IPS DF 6.9 (cell line): Measurements from ENCODE around the gene FRMD4B.

Experiments
- DNase-seq: peaks from one replicate; pipeline ENCODE4 v3.0.0-alpha.2; 2013; ENCODE audit warnings: low read depth, low spot score
- H3K27ac ChIP-seq: one replicate; pipeline ENCODE4 v1.5.1; 2013; ENCODE audit warnings: low read length, control low read depth
- H3K27me3 ChIP-seq: 2 replicates; pipeline ENCODE4 v1.6.1; 2013; ENCODE audit warnings: mild to moderate bottlenecking, low read length; ENCODE audit not compliant: control insufficient read depth, insufficient read depth
- H3K36me3 ChIP-seq: 2 replicates; pipeline ENCODE4 v1.6.1; 2013; ENCODE audit warnings: low read length; ENCODE audit not compliant: control insufficient read depth, insufficient read depth
- H3K4me1 ChIP-seq: 2 replicates; pipeline ENCODE4 v1.6.1; 2013; ENCODE audit warnings: low read length; ENCODE audit not compliant: control insufficient read depth, insufficient read depth
- H3K4me3 ChIP-seq: 2 replicates; pipeline ENCODE4 v1.5.1; 2013; ENCODE audit warnings: mild to moderate bottlenecking, low read length
- H3K9me3 ChIP-seq: 2 replicates; pipeline ENCODE4 v1.6.1; 2013; ENCODE audit warnings: low read length, inconsistent platforms; ENCODE audit not compliant: control insufficient read depth, insufficient read depth
- WGBS: extraction: QIAGEN DNeasy Blood & Tissue Kit; methylation state at CpG from one replicate; pipeline ENCODE4 v1.1.7; 2013; ENCODE audit warnings: mixed read lengths, missing lambda C conversion rate; ENCODE audit not compliant: insufficient read length, insufficient coverage; 5-methylcytosine and 5-hydroxymethylcytosine counted together

The FRMD4B gene

DNA sequence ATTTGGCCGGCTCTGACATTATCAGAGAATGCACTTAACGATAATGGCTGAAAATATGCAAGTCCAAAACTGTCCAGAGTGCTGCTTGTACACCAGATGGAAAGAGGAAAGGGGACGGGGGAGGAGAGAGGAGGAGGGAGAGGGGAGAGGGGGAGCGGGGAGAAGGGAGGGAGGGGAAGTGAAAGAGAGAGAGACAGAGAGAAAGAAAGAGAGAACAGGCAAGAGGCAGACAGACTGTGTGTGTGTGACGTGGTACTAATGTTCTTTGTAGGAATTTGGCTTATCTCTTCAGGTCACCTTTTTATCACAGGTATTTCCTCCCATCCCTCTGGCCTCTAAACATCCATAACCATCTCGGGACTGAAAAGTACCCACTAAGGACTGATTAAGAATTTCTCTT is 188.4 kb downstream of the FRMD4B start:
- Histone ChIP-seq H3K4me1 (no peaks in the 10 kb centered on the region; the same call in 1 of the 2 replicates), H3K27me3 (no peaks in the 10 kb centered on the region), H3K4me3 (no peak overlapping the region), H3K27ac (no peak overlapping the region), H3K9me3 (no peaks in the 10 kb centered on the region), H3K36me3 (no peaks in the 10 kb centered on the region)
- no peak for DNase-seq
- no CpG with 5 or more reads among the region's 6 CpGs for WGBS

DNA sequence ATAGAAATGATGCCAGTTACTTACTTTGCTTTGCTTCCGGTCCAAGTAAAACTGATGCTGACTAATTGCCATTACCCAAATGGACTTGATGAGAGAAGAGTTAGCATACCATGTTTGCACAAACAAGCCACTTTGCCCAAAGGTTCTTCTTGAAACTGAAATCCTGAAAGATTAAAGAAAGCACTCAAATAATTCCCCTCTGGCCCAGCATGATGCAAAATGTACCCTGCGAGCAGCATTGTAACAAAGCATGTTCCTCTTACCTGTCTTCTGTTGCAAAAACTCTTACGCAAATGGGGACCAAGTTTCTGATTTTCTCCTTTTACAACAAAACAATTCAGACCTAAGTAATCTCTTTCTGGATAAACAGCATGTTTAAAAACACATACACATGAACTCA is 189.0 kb downstream of the FRMD4B start:
- no peaks in the 10 kb centered on the region for H3K27me3 ChIP-seq
- H3K36me3 ChIP-seq = no peaks in the 10 kb centered on the region
- H3K4me3 ChIP-seq = no peak overlapping the region
- no peak for DNase-seq
- H3K4me1 ChIP-seq = no peaks in the 10 kb centered on the region; the same call in 1 of the 2 replicates
- WGBS = no CpG with 5 or more reads among the region's 3 CpGs
- no peak overlapping the region for H3K27ac ChIP-seq
- H3K9me3 ChIP-seq = no peaks in the 10 kb centered on the region

DNA sequence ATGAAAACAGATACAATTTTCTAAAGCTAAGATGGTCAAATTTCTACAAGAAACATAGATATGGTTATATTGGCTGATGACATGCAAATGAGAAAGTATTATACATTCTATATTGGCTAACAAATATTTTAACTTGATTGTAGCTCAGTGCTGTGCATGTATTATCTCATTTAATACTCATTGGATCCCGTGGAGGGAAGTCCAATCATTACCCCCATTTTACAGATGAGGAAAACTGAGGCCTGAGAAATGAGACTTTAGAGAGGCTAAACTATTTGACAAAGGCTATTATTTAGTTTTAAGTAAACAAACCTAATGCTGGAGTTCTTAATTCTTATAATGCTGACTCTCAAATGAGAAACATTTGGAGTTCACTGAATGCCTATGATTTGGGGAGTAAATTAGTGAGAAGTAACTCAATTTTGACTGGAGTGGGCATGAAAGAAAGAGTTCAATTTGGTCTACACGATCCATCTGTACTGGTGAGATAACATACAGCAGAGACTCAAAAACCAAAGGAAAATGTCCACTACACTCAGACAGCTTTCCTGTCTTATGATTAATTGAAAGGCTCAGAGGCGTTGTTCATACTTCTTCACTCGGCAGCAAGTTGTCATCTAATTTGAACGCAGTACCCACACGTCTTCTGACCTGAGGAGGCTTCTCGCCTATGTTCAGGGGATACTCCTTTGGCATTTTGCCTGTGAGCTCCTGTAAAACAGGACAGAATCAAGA is 191.3 kb downstream of the FRMD4B start:
- Histone ChIP-seq H3K27me3 (no peaks in the 10 kb centered on the region), H3K4me1 (no peaks in the 10 kb centered on the region; the same call in 1 of the 2 replicates), H3K27ac (no peak overlapping the region), H3K4me3 (no peak overlapping the region), H3K9me3 (no peaks in the 10 kb centered on the region), H3K36me3 (no peaks in the 10 kb centered on the region)
- no CpG with 5 or more reads among the region's 7 CpGs for WGBS
- no peak for DNase-seq

DNA sequence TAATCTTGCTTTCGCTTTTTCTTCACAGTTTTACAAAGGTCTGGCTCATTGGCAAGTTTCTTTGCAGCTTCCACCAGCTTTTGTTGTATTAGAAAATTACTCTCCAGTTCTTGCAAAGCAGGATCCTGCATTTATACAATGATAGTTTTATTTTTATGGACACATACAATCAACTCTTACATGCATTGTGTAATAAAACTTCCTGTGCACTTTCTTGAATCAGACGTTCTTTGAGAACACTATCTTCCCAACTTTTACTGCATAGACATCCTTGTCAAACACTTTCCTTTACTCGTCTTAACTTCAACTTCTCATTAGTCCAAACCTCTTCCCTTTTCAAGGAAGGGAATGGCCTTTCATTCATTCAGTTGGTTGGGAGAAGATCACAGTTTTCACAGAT is 192.1 kb downstream of the FRMD4B start:
- Histone ChIP-seq H3K27ac (no peak overlapping the region), H3K9me3 (no peaks in the 10 kb centered on the region), H3K27me3 (no peaks in the 10 kb centered on the region), H3K36me3 (no peaks in the 10 kb centered on the region), H3K4me3 (no peak overlapping the region), H3K4me1 (no peaks in the 10 kb centered on the region; the same call in 1 of the 2 replicates)
- no peak for DNase-seq
- 100% methylated on average over 1 of the region's 3 CpGs for WGBS

DNA sequence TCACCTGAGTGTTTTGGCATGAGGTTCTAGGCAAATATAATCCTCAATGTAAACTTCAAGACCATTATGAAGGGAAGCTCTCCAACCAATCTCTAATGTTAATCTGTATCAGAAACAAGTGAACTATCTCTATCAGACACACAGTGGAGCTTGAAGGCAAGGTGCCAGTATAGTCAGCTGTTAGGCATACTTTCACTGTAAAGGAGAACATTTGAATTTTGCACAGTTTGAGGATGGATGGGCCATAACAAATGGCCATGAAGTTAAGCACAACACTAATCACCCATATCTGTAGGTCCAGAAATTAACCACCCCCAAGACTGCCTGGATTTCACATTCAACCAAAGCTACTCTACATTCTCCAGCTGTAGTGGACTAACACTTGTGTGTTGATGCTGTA is 194.4 kb downstream of the FRMD4B start:
- Histone ChIP-seq H3K4me1 (no peaks in the 10 kb centered on the region), H3K27ac (no peak overlapping the region), H3K4me3 (no peak overlapping the region), H3K9me3 (no peaks in the 10 kb centered on the region), H3K36me3 (no peaks in the 10 kb centered on the region), H3K27me3 (no peaks in the 10 kb centered on the region)
- DNase-seq = no peak

DNA sequence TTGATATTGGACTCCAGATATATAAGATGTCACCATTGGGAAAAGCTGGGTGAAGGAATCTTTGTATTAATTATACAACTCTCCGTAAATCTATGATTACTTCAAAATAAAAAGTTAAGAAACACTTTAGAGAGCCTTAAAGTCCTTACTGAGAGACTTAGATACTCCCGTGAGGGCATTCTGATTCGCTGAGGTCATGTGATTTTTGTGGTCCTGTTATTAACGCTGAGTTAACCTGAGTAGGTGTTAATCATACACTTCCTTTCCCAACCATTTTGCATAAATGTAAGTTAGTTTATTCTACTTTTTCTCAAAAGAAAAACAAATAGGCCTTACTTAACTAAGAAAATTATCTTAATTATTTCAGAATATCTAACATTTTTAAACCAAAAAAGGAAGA is 196.4 kb downstream of the FRMD4B start:
- H3K4me3 ChIP-seq = no peak overlapping the region
- H3K27me3 ChIP-seq = no peaks in the 10 kb centered on the region
- WGBS = no CpG with 5 or more reads among the region's 4 CpGs
- H3K27ac ChIP-seq = no peak overlapping the region
- H3K36me3 ChIP-seq = no peaks in the 10 kb centered on the region
- no peaks in the 10 kb centered on the region for H3K9me3 ChIP-seq
- no peaks in the 10 kb centered on the region for H3K4me1 ChIP-seq
- no peak for DNase-seq

DNA sequence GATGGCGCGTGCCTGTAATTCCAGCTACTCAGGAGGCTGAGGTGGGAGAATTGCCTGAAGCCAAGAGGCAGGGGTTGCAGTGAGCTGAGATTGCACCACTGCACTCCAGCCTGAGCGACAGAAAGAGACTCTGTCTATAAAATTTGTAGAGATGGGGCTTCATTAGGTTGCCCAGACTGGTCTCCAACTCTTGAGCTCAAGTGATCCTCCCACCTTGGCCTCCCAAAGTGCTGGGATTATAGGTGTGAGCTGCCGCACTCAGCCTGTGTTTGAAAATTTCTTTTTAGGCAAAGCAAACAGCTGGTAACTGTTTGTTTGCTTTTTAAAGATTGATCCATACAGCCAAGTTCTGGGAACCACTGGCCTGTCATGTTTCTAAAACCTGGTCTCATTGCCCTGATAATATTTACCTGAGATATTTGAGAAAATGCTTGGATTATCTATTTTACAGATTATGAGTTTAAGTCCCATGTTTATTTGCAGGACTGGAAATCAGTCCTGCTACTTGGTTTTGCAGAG is 199.3 kb downstream of the FRMD4B start:
- H3K4me3 ChIP-seq = no peak overlapping the region
- no peaks in the 10 kb centered on the region for H3K36me3 ChIP-seq
- no peaks in the 10 kb centered on the region for H3K4me1 ChIP-seq
- no peaks in the 10 kb centered on the region for H3K9me3 ChIP-seq
- whole genome bisulfite sequencing = no CpG with 5 or more reads among the region's 4 CpGs
- no peak for DNase-seq
- H3K27ac ChIP-seq = no peak overlapping the region
- no peaks in the 10 kb centered on the region for H3K27me3 ChIP-seq

DNA sequence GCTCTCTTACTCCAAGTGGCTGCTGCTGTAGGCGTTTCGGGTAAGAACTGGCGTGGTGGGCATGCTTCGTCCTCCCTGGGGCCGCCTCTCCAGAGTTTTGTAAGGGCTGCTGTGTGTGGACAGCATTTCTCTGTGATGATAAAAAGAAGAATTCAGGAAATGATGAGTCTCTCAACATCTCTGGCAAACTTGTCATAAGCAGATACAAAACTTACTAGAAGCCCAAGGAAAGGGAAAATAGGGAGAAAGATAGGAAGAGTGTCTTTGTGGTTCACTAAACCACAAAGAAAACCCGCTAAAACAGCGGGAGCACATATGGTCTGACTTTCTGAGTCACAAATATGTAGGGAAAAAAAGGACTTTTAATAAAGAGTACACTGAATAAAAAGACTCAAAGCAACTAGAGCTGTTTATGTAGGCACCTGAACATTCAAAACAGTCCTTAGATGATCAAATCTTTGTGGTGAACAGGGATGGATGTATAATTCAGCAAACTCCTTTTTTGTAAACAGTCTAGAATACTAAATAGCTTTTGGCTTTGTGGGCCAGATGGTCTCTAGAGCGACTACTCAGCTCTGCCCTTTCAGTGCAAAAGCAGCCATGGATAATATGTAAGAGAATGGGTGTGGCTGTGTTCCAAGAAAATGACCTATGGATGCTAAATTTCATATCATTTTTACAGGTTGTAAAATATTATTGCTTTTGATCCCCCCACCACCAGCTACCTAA is 203.1 kb downstream of the FRMD4B start:
- Histone ChIP-seq H3K4me3 (no peak overlapping the region), H3K27me3 (no peaks in the 10 kb centered on the region), H3K36me3 (no peaks in the 10 kb centered on the region), H3K9me3 (no peaks in the 10 kb centered on the region), H3K27ac (no peak overlapping the region), H3K4me1 (0 out of 2 replicates have a peak, but pooled peaks cover 2% of the 10 kb centered on the region)
- WGBS = no CpG with 5 or more reads among the region's 8 CpGs
- no peak for DNase-seq

DNA sequence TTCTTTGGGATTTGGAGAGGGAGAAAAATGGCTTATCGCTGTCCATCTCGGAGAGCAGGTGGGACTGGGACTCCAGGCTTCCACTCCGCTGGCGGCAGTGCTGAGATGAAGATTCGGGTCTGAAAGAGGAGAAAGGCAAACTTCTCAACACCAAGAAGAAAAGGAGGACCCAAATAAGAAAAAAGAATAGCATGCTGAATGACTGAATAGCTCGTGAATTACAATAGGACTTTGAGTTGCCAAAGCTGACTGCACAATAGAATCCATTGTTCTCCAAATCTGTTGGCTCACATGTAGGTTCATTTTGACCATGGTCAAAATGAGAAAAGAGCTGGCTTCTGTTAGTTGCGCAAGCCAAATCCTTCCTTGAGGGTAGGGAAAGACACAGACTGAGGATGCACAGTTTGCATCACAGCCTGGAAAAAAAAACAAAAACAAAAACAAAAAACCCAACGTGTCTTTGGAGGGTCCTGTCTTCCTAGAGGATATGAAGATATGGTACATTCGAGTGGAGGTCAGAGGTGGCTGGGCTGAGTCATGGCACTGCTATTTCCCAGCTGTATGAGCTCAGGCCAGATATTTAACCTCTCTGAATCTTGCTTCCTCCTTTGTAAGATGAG is 204.2 kb downstream of the FRMD4B start:
- DNase-seq = no peak
- H3K27ac ChIP-seq = no peak overlapping the region

DNA sequence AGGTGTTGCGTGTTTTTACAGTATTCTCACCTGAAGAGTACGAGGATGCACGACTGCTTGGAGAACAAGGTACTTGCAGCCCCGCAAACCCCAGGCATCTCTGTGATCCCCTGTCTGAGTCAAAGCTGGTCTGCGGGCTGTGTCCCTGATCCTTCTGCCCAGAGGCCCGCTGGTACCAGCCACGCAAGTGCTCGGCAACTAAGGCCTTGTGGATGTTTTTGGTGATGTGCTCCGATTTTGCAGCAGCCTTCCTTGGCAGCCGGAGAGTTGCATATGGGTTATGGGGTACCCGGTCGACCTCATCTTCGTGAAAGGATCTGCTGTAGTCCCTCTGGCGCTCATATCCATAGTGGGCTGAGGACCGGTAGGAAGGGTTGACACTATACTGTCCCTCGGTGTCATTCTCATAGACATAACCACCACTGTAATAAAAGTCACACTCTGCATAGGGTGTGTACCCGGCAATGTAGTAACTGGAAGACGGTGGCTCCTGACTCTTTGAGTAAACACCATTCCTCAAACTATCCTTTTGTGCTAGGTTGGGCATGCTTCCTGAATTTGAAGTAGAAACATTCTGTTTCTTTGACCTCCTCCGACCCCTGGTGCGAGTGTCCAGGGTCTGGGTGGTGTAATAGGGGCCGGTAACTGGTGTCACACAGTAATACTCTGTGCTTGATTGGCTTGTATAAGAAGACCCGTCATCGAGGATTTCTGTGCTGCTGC is 204.9 kb downstream of the FRMD4B start:
- no peaks in the 10 kb centered on the region for H3K27me3 ChIP-seq
- H3K27ac ChIP-seq = no peak overlapping the region
- DNase-seq = no peak
- 0 out of 2 replicates have a peak, but pooled peaks cover 2% of the 10 kb centered on the region for H3K4me1 ChIP-seq
- H3K36me3 ChIP-seq = no peaks in the 10 kb centered on the region
- no peak overlapping the region for H3K4me3 ChIP-seq
- no CpG with 5 or more reads among the region's 23 CpGs for WGBS
- H3K9me3 ChIP-seq = no peaks in the 10 kb centered on the region

More for the DNA sequence above, 204.2 kb downstream of the FRMD4B start:
- no peaks in the 10 kb centered on the region for H3K36me3 ChIP-seq
- no peaks in the 10 kb centered on the region for H3K9me3 ChIP-seq
- H3K4me1 ChIP-seq = 0 out of 2 replicates have a peak, but pooled peaks cover 2% of the 10 kb centered on the region
- H3K27me3 ChIP-seq = no peaks in the 10 kb centered on the region
- WGBS = no CpG with 5 or more reads among the region's 9 CpGs
- no peak overlapping the region for H3K4me3 ChIP-seq
